Progenitor cell of endocrine pancreas (in vitro differentiated cells): ENCODE measurements around the gene ING5. TPM values are rescaled to one million over a fixed set of nuclear protein-coding genes. Genes with fewer than 3 reads are reported as not detected.
A peak's percentile ranks its signal among the peaks of the same experiment; 100 is the strongest.

ENCODE experiments used
- DNase-seq: peaks from one replicate; pipeline ENCODE4 v3.0.0; 2021; ENCODE audit warnings: low spot score; ENCODE audit not compliant: unreplicated experiment
- H3K27ac Mint-ChIP-seq: 2 replicates; pipeline ENCODE4 v1.8.0; 2021; ENCODE audit warnings: mild to moderate bottlenecking, moderate library complexity, mixed read lengths
- H3K27me3 Mint-ChIP-seq: 2 replicates; pipeline ENCODE4 v1.8.0; 2021; ENCODE audit warnings: mixed read lengths
- H3K36me3 Mint-ChIP-seq: 2 replicates; pipeline ENCODE4 v1.8.0; 2022; ENCODE audit warnings: mixed read lengths; ENCODE audit not compliant: insufficient read depth
- H3K4me1 Mint-ChIP-seq: 2 replicates; pipeline ENCODE4 v1.8.0; 2021; ENCODE audit warnings: low read depth, mixed read lengths
- H3K4me3 Mint-ChIP-seq: 2 replicates; pipeline ENCODE4 v1.8.0; 2021; ENCODE audit warnings: low read depth, mild to moderate bottlenecking, moderate library complexity, mixed read lengths
- H3K9me3 Mint-ChIP-seq: 2 replicates; pipeline ENCODE4 v1.8.0; 2021; ENCODE audit warnings: low read depth, mixed read lengths
- CTCF ChIP-seq: fragments of 200-600 bp; sonication (generic); IDR thresholded peaks from one replicate; pipeline ENCODE4 v1.5.0; 2021; ENCODE audit warnings: antibody characterized with exemption, mild to moderate bottlenecking; ENCODE audit not compliant: unreplicated experiment
- total RNA-seq: library from RNA; stranded (reverse); gene quantifications from 2 replicates; pipeline ENCODE4 v1.2.1, GENCODE V29; 2021

The ING5 gene
- total RNA-seq, 1 donor from 2014 or later: 65.9 TPM

- peaks cover 4% of the 10 kb centered on the region for H3K9me3 Mint-ChIP-seq
- H3K27ac Mint-ChIP-seq: no peak overlapping the region
- no peaks in the 10 kb centered on the region for H3K27me3 Mint-ChIP-seq
- H3K4me1 Mint-ChIP-seq: peaks cover 4% of the 10 kb centered on the region
- DNase-seq: no peak
- H3K4me3 Mint-ChIP-seq: no peak overlapping the region
- peaks cover 17% of the 10 kb centered on the region for H3K36me3 Mint-ChIP-seq
- no peak for TF ChIP-seq CTCF
These were observed 61.1 kb downstream of the ING5 start for GRCh38 chr2:241762933-241763369.

- peaks cover 16% of the 10 kb centered on the region for H3K36me3 Mint-ChIP-seq
- peak overlapping the region; percentile 65 for H3K27ac Mint-ChIP-seq
- peaks cover 4% of the 10 kb centered on the region for H3K4me1 Mint-ChIP-seq
- no peak overlapping the region for H3K4me3 Mint-ChIP-seq
- peaks cover 4% of the 10 kb centered on the region for H3K9me3 Mint-ChIP-seq
- no peaks in the 10 kb centered on the region for H3K27me3 Mint-ChIP-seq
- TF ChIP-seq CTCF: no peak
- DNase-seq: no peak
These were observed 61.9 kb downstream of the ING5 start for GRCh38 chr2:241763551-241764274.

- DNase-seq: no peak
- H3K4me3 Mint-ChIP-seq: no peak overlapping the region
- H3K27ac Mint-ChIP-seq: peak overlapping the region; percentile 65
- no peaks in the 10 kb centered on the region for H3K27me3 Mint-ChIP-seq
- TF ChIP-seq CTCF: no peak
- H3K4me1 Mint-ChIP-seq: peaks cover 4% of the 10 kb centered on the region
- H3K36me3 Mint-ChIP-seq: peaks cover 13% of the 10 kb centered on the region
- peaks cover 4% of the 10 kb centered on the region for H3K9me3 Mint-ChIP-seq
These were observed 62.7 kb downstream of the ING5 start for GRCh38 chr2:241764275-241765241.

- Mint-ChIP-seq H3K4me1 (peaks cover under 1% of the 10 kb centered on the region), H3K4me3 (no peak overlapping the region), H3K27me3 (peaks cover 2% of the 10 kb centered on the region), H3K9me3 (no peaks in the 10 kb centered on the region), H3K36me3 (no peaks in the 10 kb centered on the region), H3K27ac (no peak overlapping the region)
- DNase-seq: no peak
- TF ChIP-seq CTCF: no peak
These were observed 65.8 kb downstream of the ING5 start for GRCh38 chr2:241767464-241768250.
